A673 (cell line): ENCODE data around the gene KCNC1. TPM values are rescaled to one million over a fixed set of nuclear protein-coding genes. Genes with fewer than 3 reads are reported as not detected.

ENCODE experiments used
- BruUV-seq: library from RNA; stranded (reverse); fragments of 400-500 nt; replicated peaks from 2 replicates; lab custom pipeline; 2021; lab: Mats Ljungman, UMichigan
- CTCF ChIA-PET: fragments of 300-600 bp; sonication (Branson Sonifier 250); formaldehyde crosslinking; loops from one replicate; lab custom pipeline; 2022; ENCODE audit warnings: antibody characterized with exemption; lab: Charles Lee
- POLR2A ChIA-PET: fragments of 300-600 bp; sonication (Branson Sonifier 250); formaldehyde crosslinking; loops from one replicate; lab custom pipeline; 2022; ENCODE audit warnings: antibody characterized with exemption; ENCODE audit not compliant: low non-redundant PET; lab: Charles Lee
- DNase-seq: peaks from one replicate; pipeline ENCODE4 v3.0.0-alpha.2; 2015; ENCODE audit warnings: low spot score
- H3K27ac ChIP-seq: fragments of 200-600 bp; sonication (generic); 2 replicates; pipeline ENCODE4 v1.5.1; 2016; ENCODE audit warnings: mixed run types, low read depth, mild to moderate bottlenecking, mixed read lengths, antibody characterized with exemption, low read length; ENCODE audit not compliant: poor library complexity, severe bottlenecking
- H3K27me3 ChIP-seq: fragments of 200-600 bp; sonication (generic); replicated peaks from 2 replicates; pipeline ENCODE4 v1.6.1; 2017; ENCODE audit warnings: mixed run types, low read depth, mild to moderate bottlenecking, mixed read lengths, antibody characterized with exemption, low read length; ENCODE audit not compliant: insufficient read depth, poor library complexity
- H3K36me3 ChIP-seq: fragments of 200-600 bp; sonication (generic); 2 replicates; pipeline ENCODE4 v1.6.1; 2016; ENCODE audit warnings: mixed run types, mild to moderate bottlenecking, mixed read lengths, antibody characterized with exemption, low read length; ENCODE audit not compliant: insufficient read depth, poor library complexity, severe bottlenecking
- H3K4me1 ChIP-seq: fragments of 200-600 bp; sonication (generic); 2 replicates; pipeline ENCODE4 v1.6.1; 2017; ENCODE audit warnings: mixed run types, mild to moderate bottlenecking, mixed read lengths, antibody characterized with exemption, low read length; ENCODE audit not compliant: insufficient read depth, poor library complexity, severe bottlenecking
- H3K4me3 ChIP-seq: fragments of 200-600 bp; sonication (generic); 2 replicates; pipeline ENCODE4 v1.5.1; 2016; ENCODE audit warnings: low read depth, mixed run types, mild to moderate bottlenecking, mixed read lengths, low read length; ENCODE audit not compliant: poor library complexity, severe bottlenecking
- H3K9me3 ChIP-seq: fragments of 200-600 bp; sonication (generic); 2 replicates; pipeline ENCODE4 v1.6.1; 2016; ENCODE audit warnings: mixed run types, low read depth, mild to moderate bottlenecking, mixed read lengths, antibody characterized with exemption, low read length; ENCODE audit not compliant: poor library complexity, severe bottlenecking
- CTCF ChIP-seq: fragments of 300-800, 200-600 bp; sonication (generic); conservative IDR thresholded peaks from 2 replicates; pipeline ENCODE4 v1.5.1; 2017; ENCODE audit warnings: low read depth, mild to moderate bottlenecking, antibody characterized with exemption, low read length, moderate library complexity, mixed read lengths
- EZH2 ChIP-seq: fragments of 200-600 bp; sonication (generic); IDR thresholded peaks from 2 replicates; pipeline ENCODE4 v1.6.1; 2017; ENCODE audit warnings: borderline replicate concordance, low read depth, mild to moderate bottlenecking, mixed read lengths, antibody characterized with exemption, low read length; ENCODE audit not compliant: poor library complexity, severe bottlenecking
- intact Hi-C: fragments of 100-400 bp; cut with micrococcal nuclease; formaldehyde crosslinking; loops from one replicate; pipeline ENCODE4 v1.10.0; 2022; ENCODE audit not compliant: unreplicated experiment
- total RNA-seq: library from RNA; stranded (reverse); gene quantifications from 2 replicates; pipeline ENCODE4 v1.2.3, GENCODE V29; 2021

The KCNC1 gene
- total RNA-seq, 1 experiment from 2014 or later, result 0.09 TPM

GRCh38 chr11:17766590-17766989 is 32.0 kb downstream of the KCNC1 start:
- peak; percentile 27 for DNase-seq
- Histone ChIP-seq H3K4me3 (no peak overlapping the region), H3K4me1 (no peaks in the 10 kb centered on the region), H3K27ac (no peak overlapping the region), H3K9me3 (no peaks in the 10 kb centered on the region), H3K36me3 (no peaks in the 10 kb centered on the region), H3K27me3 (no peaks in the 10 kb centered on the region)
- ChIA-PET POLR2A (interaction anchor here (0.6 kb wide), 1 partner anchor 935 kb away, joined by 5 read pairs; no protein-coding TSS in a partner anchor), CTCF (interaction anchor here (0.6 to 1.1 kb wide), 3 partner anchors 204 to 210 kb away, joined by 3 to 7 read pairs (median 4); no protein-coding TSS in a partner anchor)
- intact Hi-C loops, result loop anchor here (5.0 kb wide), 1 partner anchor 76 kb away; no protein-coding TSS in a partner anchor
- TF ChIP-seq EZH2, result no peak
- TF ChIP-seq CTCF, result peak; percentile 49
- no TSS peak for BruUV-seq

- no peak overlapping the region for H3K27ac ChIP-seq
- H3K4me1 ChIP-seq, result no peaks in the 10 kb centered on the region
- H3K4me3 ChIP-seq, result no peak overlapping the region
- DNase-seq, result peak; percentile 53
- ChIA-PET CTCF (interaction anchor here (1.0 to 1.1 kb wide), 2 partner anchors 206 to 210 kb away, joined by 4 to 7 read pairs; no protein-coding TSS in a partner anchor), POLR2A (no interaction called here)
- no TSS peak for BruUV-seq
- no peaks in the 10 kb centered on the region for H3K27me3 ChIP-seq
- TF ChIP-seq CTCF (no peak), EZH2 (no peak)
- H3K36me3 ChIP-seq, result no peaks in the 10 kb centered on the region
- intact Hi-C loops, result loop anchor here (5.0 kb wide), 1 partner anchor 75 kb away; no protein-coding TSS in a partner anchor
- H3K9me3 ChIP-seq, result no peaks in the 10 kb centered on the region
Observed at GRCh38 chr11:17767301-17767885, 32.8 kb downstream of the KCNC1 start.

GRCh38 chr11:17767914-17768313 is 33.3 kb downstream of the KCNC1 start:
- no peak for DNase-seq
- no peak overlapping the region for H3K27ac ChIP-seq
- ChIA-PET CTCF (no interaction called here), POLR2A (no interaction called here)
- BruUV-seq, result no TSS peak
- no peak overlapping the region for H3K4me3 ChIP-seq
- H3K4me1 ChIP-seq, result no peaks in the 10 kb centered on the region
- intact Hi-C loops, result loop anchor here (5.0 kb wide), 1 partner anchor 74 kb away; no protein-coding TSS in a partner anchor
- TF ChIP-seq CTCF (no peak), EZH2 (no peak)
- H3K27me3 ChIP-seq, result no peaks in the 10 kb centered on the region
- H3K9me3 ChIP-seq, result no peaks in the 10 kb centered on the region
- H3K36me3 ChIP-seq, result no peaks in the 10 kb centered on the region
